ENCODE results near the gene TMEM270. TPM values are rescaled to one million over a fixed set of nuclear protein-coding genes. Genes with fewer than 3 reads are reported as not detected.

TMEM270 gene
- total and polyA plus RNA-seq, 2 of the 4 experiments (the other 2 are of a cell fraction), result 0.17 TPM; not detected in 1

DNA sequence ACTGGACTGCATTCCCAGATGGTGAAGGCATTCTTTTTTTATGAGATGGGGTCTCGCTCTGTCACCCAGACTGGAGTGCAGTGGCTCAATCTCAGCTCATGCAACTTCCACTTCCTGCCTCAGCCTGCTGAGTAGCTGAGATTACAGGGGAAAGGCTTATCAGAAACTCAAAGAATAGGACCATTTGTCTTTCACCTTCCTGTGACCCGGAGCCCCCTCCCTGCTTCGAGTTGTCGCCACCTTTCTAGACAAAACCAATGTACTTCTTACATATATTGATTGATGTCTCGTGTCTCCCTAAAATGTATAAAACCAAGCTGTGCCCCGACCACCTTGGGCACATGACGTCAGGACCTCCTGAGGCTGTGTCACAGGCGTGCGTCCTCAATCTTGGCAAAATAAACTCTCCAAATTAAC, 16.8 kb upstream of the TMEM270 start:
- Histone ChIP-seq H2BK20ac (ENCODE audit: low read depth, low read length) (no peak overlapping the region; the same call in 1 of the 2 replicates), H3K9me3 (ENCODE audit: control insufficient read depth, insufficient read depth, low read length) (no peaks in the 10 kb centered on the region), H3K4me1 (ENCODE audit: control insufficient read depth, insufficient read depth, low read length) (peaks cover 2% of the 10 kb centered on the region), H3K4me3 (ENCODE audit: insufficient read depth, low read depth, low read length) (no peak overlapping the region), H3K18ac (ENCODE audit: low read depth, low read length) (no peak overlapping the region), H2AK9ac (replicated peaks; ENCODE audit: low read depth, low read length, poor library complexity) (no peak overlapping the region), H3K23ac (ENCODE audit: low read depth, low read length) (no peak overlapping the region; the same call in 1 of the 2 replicates), H3K4ac (ENCODE audit: low read depth, low read length) (0 out of 2 replicates have a peak overlapping the region, but pooled peaks have one; percentile 51), H3K79me1 (ENCODE audit: low read depth in 1 of 2, low read length in 2 of 2) (peaks cover 5 to 20% of the 10 kb centered on the region in 2 experiments), H2BK120ac (ENCODE audit: low read depth, low read length) (peak overlapping the region; percentile 12; the same call in 1 of the 2 replicates), H3K9me1 (ENCODE audit: insufficient read depth, low read length) (peaks cover 6% of the 10 kb centered on the region; the same call in 1 of the 2 replicates), H2BK15ac (ENCODE audit: low read depth, low read length) (no peak overlapping the region), H2AK5ac (ENCODE audit: low read depth, low read length) (no peak overlapping the region; the same call in 1 of the 2 replicates), H3K27me3 (ENCODE audit: control insufficient read depth, insufficient read depth, low read length) (no peaks in the 10 kb centered on the region), H4K20me1 (ENCODE audit: insufficient read depth, low read length) (no peaks in the 10 kb centered on the region), H4K5ac (ENCODE audit: low read depth, low read length) (no peak overlapping the region), H3K14ac (replicated peaks; ENCODE audit: low read depth, low read length) (no peak overlapping the region), H3K27ac (ENCODE audit: insufficient read depth, low read length) (no peak overlapping the region), H2AFZ (replicated peaks; ENCODE audit: low read length, poor library complexity) (no peak overlapping the region), H3K36me3 (ENCODE audit: control insufficient read depth, insufficient read depth, low read length) (no peaks in the 10 kb centered on the region; the same call in 1 of the 2 replicates), H3K9ac (ENCODE audit: low read depth, low read length) (no peak overlapping the region), H2BK5ac (ENCODE audit: low read depth, low read length, poor library complexity, severe bottlenecking) (no peak overlapping the region), H3K4me2 (ENCODE audit: low read depth, low read length) (no peak overlapping the region), H4K91ac (ENCODE audit: insufficient read depth, low read depth, low read length) (peak overlapping the region; percentile 7; the same call in 1 of the 2 replicates), H4K8ac (ENCODE audit: low read depth in 2 of 2, low read length in 2 of 2) (peak overlapping the region in 1 of 2 experiments; percentile 12; a peak in 1 of 4 replicates), H3K56ac (ENCODE audit: extremely low read depth, insufficient read depth, low read length) (no peak overlapping the region)
- 0% methylated on average over 1 of the region's 9 CpGs; no CpG with 5 or more reads in 1 of the 2 experiments for WGBS, 2 experiments (ENCODE audit: extremely low coverage in 2 of 2, insufficient read length in 1 of 2)
- in situ Hi-C loops (cut with MboI; ENCODE audit: low sequenced_read_pairs), result no loop called here
- no TSS peak for BruUV-seq (replicated peaks)
- ChIA-PET POLR2A (ENCODE audit: unreplicated experiment) (no interaction called here), CTCF (no interaction called here)
- DNase-seq (no peak), ATAC-seq (ENCODE audit: low read depth) (no peak)
- intact Hi-C loops (cut with micrococcal nuclease), result no loop called here
- dilution Hi-C loops (cut with HindIII; ENCODE audit: low sequenced_read_pairs, unreplicated experiment), result no loop called here
- no peak for TF ChIP-seq MXI1 (IDR thresholded peaks at IDR 0.05; ENCODE audit: borderline replicate concordance, low read depth, low read length)
- no peak for TF ChIP-seq CHD1 (IDR thresholded peaks at IDR 0.05; ENCODE audit: low read depth, low read length)
- TF ChIP-seq, protein P1, sequence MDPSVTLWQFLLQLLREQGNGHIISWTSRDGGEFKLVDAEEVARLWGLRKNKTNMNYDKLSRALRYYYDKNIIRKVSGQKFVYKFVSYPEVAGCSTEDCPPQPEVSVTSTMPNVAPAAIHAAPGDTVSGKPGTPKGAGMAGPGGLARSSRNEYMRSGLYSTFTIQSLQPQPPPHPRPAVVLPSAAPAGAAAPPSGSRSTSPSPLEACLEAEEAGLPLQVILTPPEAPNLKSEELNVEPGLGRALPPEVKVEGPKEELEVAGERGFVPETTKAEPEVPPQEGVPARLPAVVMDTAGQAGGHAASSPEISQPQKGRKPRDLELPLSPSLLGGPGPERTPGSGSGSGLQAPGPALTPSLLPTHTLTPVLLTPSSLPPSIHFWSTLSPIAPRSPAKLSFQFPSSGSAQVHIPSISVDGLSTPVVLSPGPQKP (IDR thresholded peaks at IDR 0.05; ENCODE audit: borderline replicate concordance, low read depth, low read length), result no peak
- TF ChIP-seq MAZ (IDR thresholded peaks at IDR 0.05; ENCODE audit: borderline replicate concordance, low read depth, low read length), result no peak
- no peak for TF ChIP-seq MAFK (IDR thresholded peaks at IDR 0.05; ENCODE audit: low read depth, low read length)
- TF ChIP-seq RFX5 (IDR thresholded peaks at IDR 0.05; ENCODE audit: low read depth, low read length), result no peak
- TF ChIP-seq CEBPB (IDR thresholded peaks at IDR 0.05; ENCODE audit: low read depth, low read length), result no peak
- no peak for TF ChIP-seq USF2 (IDR thresholded peaks at IDR 0.05; ENCODE audit: low read depth, low read length)
- no peak for TF ChIP-seq SMC3 (IDR thresholded peaks at IDR 0.05; ENCODE audit: low read depth, low read length)
- no peak for TF ChIP-seq RCOR1 (IDR thresholded peaks at IDR 0.05; ENCODE audit: insufficient replicate concordance, low read length)
- no peak for TF ChIP-seq NFE2L2 (IDR thresholded peaks at IDR 0.05; ENCODE audit: low read depth, low read length)
- TF ChIP-seq FOS (IDR thresholded peaks at IDR 0.05; ENCODE audit: low read depth, low read length), result no peak
